Heart left ventricle (tissue), 16 donors: ENCODE results near the gene NAP1L4. TPM values are rescaled to one million over a fixed set of nuclear protein-coding genes. Genes with fewer than 3 reads are reported as not detected.

ENCODE experiments used
- ATAC-seq, 4 donors: fragments of 200-7000 bp; cut with Tn5 transposase; one replicate each; pipeline ENCODE4 v1.9.1; 2020 to 2022; ENCODE audit warnings: moderate library complexity in 4 of 4, mild to moderate bottlenecking in 3 of 4, moderate number of reproducible peaks in 1 of 4
- DNase-seq, 5 donors: peaks; one replicate each; pipeline ENCODE4 v3.0.0-alpha.2; 2020
- H3K27ac ChIP-seq, 12 donors: fragments of 200-600 bp; sonication (generic) in 4 of 12; one replicate each; pipeline versions ENCODE4 v1.5.0 to v1.8.0; 2016 to 2022; ENCODE audit warnings: mild to moderate bottlenecking in 2 of 12
- H3K27me3 ChIP-seq, 9 donors: fragments of 200-600 bp; sonication (generic) in 2 of 9; one replicate each; pipeline versions ENCODE4 v1.5.1 to v1.8.0; 2016 to 2022; ENCODE audit warnings: mild to moderate bottlenecking in 3 of 9
- H3K36me3 ChIP-seq, 9 donors: fragments of 200-600 bp; sonication (generic) in 2 of 9; one replicate each; pipeline versions ENCODE4 v1.5.0 to v1.8.0; 2018 to 2022; ENCODE audit warnings: mild to moderate bottlenecking in 2 of 9
- H3K4me1 ChIP-seq, 12 donors: fragments of 200-600 bp; sonication (generic) in 4 of 12; one replicate each; pipeline versions ENCODE4 v1.5.0 to v1.8.0; 2016 to 2022; ENCODE audit warnings: mild to moderate bottlenecking in 3 of 12
- H3K4me3 ChIP-seq, 12 donors: fragments of 200-600 bp; sonication (generic) in 4 of 12; one replicate each; pipeline versions ENCODE4 v1.5.0 to v1.8.0; 2017 to 2022; ENCODE audit warnings: mild to moderate bottlenecking in 9 of 12, moderate library complexity in 4 of 12
- H3K9me3 ChIP-seq, 12 donors: fragments of 200-600 bp; sonication (generic) in 4 of 12; one replicate each; pipeline versions ENCODE4 v1.5.0 to v1.8.0; 2016 to 2022; ENCODE audit warnings: mild to moderate bottlenecking in 1 of 12
- POLR2A ChIP-seq, 2 donors: fragments of 450-650 bp; IDR thresholded peaks; one replicate each; pipeline ENCODE4 v1.6.1; 2017; ENCODE audit warnings: antibody characterized with exemption in 2 of 2, mild to moderate bottlenecking in 2 of 2, moderate library complexity in 2 of 2
- WGBS, 4 donors: extraction: QIAGEN DNeasy Blood & Tissue Kit in 2 of 4; methylation state at CpG; one replicate each; pipeline versions ENCODE4 v1.1.5 to v1.1.7; 2013 to 2018; 5-methylcytosine and 5-hydroxymethylcytosine counted together
- intact Hi-C, 10 donors: fragments of 100-400 bp; cut with DNase I; formaldehyde crosslinking; loops; one replicate each; pipeline versions ENCODE4 v1.11.1 to v1.14.2; 2022
- polyA plus RNA-seq, 2 donors: library from polyadenylated mRNA; stranded (reverse); fragments of 200-250 nt; gene quantifications; one replicate each; pipeline ENCODE4 v1.2.3, GENCODE V29; 2013
- total RNA-seq, 9 donors: library from RNA; depleted of rRNA in 2 of 9; stranded (reverse); fragments of >200 nt in 2 of 9; fragmentation: NEBNext Ultra II Directional in 3 of 9; extraction: Animal tissue kit (Norgen Biotek cat#: 25700) in 3 of 9; gene quantifications; one replicate each; pipeline versions ENCODE4 v1.1.0 to v1.2.4, GENCODE V29; 2016 to 2023
- TF ChIP-seq, protein P1 (sequence below), 12 donors: fragments of 200-600 bp; sonication (generic) in 4 of 12; IDR thresholded peaks; one replicate each; pipeline versions ENCODE4 v1.5.0 to v1.8.0; 2018 to 2022; ENCODE audit warnings: antibody characterized with exemption in 12 of 12, mild to moderate bottlenecking in 5 of 12
- donor health status: ischemic (EF 13 %, LVEDD 7.1; RV severe dilation, severe dysfunction).
- donor health status: healthy with polysubstance abuse.
- donor health status: DM: no; HTN: yes; CAD: no.
- donor health status: DM: no; HTN: no; CAD: no.
- donor health status: ischemic (EF 25% LVEDD 6.9; RV normal size, moderate dysfunction).
- donor health status: ischemic (EF 25% LVEDD 5.7; RV mildly dilated, moderate dysfunction).
- donor health status: healthy.
- donor health status: DM: yes; HTN: yes; CAD: no.
- donor health status: ischemic (EF 35%, LVEDD 5.7; RV mildly dilated, moderate dysfunction).
- donor health status: nonischemic (EF 11% LVEDD 7.7; RV severe dilation, severe dysfunction).
- donor health status: DM: yes; HTN: yes; CAD: no.
- donor health status: PGD.
- donor health status: ischemic (EF 29% LVEDD 5.4; RV normal size, mild dysfunction).
- donor health status: nonischemic (EF 23%, LVEDD 6.1; RV moderate dilation, normal function).

NAP1L4 gene
- total and polyA plus RNA-seq, 11 donors = 119 to 216 (median 167) TPM

DNA sequence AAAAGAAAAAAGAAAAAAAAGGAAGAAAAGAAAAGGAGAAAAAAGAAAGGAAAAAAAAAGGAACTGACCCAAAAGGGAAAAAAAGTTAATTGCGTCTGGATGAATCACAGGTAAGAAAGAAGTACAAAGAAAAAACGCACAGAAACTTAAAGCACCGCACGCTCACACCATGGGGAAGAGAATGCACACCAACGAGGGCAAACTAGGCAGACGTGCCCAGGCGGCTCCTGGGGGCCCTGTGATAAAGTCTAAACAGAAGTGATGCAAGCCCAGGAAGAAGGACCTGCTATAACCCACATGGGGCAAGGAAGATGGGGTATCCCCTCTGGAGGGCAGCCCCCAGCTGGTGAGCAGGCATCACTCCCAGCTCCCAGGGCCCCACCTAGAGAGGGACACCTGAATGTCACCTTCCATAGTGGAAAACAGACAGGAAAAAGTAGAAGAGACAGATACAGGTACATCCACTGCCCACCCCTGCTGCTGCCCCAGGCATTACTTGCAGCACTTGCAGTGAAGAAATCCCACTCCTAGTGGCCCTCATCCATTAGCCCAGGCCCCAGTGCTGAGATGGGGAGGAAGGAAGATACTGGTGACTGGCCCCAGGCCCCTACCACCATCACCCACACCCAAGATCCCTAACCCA is 28.9 kb downstream of the NAP1L4 start:
- no peak for DNase-seq
- TF ChIP-seq, protein P1, sequence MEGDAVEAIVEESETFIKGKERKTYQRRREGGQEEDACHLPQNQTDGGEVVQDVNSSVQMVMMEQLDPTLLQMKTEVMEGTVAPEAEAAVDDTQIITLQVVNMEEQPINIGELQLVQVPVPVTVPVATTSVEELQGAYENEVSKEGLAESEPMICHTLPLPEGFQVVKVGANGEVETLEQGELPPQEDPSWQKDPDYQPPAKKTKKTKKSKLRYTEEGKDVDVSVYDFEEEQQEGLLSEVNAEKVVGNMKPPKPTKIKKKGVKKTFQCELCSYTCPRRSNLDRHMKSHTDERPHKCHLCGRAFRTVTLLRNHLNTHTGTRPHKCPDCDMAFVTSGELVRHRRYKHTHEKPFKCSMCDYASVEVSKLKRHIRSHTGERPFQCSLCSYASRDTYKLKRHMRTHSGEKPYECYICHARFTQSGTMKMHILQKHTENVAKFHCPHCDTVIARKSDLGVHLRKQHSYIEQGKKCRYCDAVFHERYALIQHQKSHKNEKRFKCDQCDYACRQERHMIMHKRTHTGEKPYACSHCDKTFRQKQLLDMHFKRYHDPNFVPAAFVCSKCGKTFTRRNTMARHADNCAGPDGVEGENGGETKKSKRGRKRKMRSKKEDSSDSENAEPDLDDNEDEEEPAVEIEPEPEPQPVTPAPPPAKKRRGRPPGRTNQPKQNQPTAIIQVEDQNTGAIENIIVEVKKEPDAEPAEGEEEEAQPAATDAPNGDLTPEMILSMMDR (IDR thresholded peaks at IDR 0.05) = no peak
- TF ChIP-seq POLR2A (IDR thresholded peaks at IDR 0.05) = no peak
- ATAC-seq = peak in 1 of 4 donors; percentile 9
- Histone ChIP-seq H3K4me1 (peaks cover 0 to 21% (median 2%) of the 10 kb centered on the region in 12 donors), H3K27me3 (no peaks in the 10 kb centered on the region), H3K36me3 (peaks cover 0 to 98% (median 85%) of the 10 kb centered on the region in 9 donors), H3K4me3 (no peak overlapping the region), H3K27ac (no peak overlapping the region), H3K9me3 (no peaks in the 10 kb centered on the region)
- WGBS, 4 donors = 88 to 95% (median 93%) methylated on average over 7 of the region's 7 CpGs
- intact Hi-C loops = no loop called here

DNA sequence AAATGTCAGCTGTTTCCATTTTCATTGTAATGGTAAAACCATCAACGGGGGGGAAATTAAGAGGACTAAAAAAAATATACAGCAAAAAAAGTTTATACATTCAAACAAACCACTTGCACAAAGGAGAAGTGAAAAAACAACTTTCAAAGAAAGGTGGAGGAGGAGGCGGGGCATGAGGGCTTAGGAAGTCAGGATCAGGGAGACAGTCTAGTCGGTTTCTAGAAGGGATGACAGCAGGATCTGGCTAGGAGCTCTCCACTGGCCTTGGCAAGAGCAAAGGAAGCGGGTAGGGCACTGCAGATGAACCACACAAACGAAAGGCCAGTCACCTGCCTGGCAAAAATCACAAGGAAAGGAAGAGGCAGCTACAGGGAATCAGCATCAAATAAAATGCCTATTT is 31.0 kb downstream of the NAP1L4 start:
- no peak for TF ChIP-seq POLR2A (IDR thresholded peaks at IDR 0.05)
- TF ChIP-seq, protein P1 (IDR thresholded peaks at IDR 0.05) = no peak
- ATAC-seq = no peak
- H3K4me3 ChIP-seq = no peak overlapping the region
- no peaks in the 10 kb centered on the region for H3K9me3 ChIP-seq
- DNase-seq = no peak
- no peak overlapping the region for H3K27ac ChIP-seq
- H3K27me3 ChIP-seq = no peaks in the 10 kb centered on the region
- intact Hi-C loops = no loop called here
- 70 to 74% (median 74%) methylated on average over 5 of the region's 5 CpGs for WGBS, 4 donors
- peaks cover 0 to 21% (median 2%) of the 10 kb centered on the region in 12 donors for H3K4me1 ChIP-seq
- peaks cover 0 to 98% (median 85%) of the 10 kb centered on the region in 9 donors for H3K36me3 ChIP-seq

DNA sequence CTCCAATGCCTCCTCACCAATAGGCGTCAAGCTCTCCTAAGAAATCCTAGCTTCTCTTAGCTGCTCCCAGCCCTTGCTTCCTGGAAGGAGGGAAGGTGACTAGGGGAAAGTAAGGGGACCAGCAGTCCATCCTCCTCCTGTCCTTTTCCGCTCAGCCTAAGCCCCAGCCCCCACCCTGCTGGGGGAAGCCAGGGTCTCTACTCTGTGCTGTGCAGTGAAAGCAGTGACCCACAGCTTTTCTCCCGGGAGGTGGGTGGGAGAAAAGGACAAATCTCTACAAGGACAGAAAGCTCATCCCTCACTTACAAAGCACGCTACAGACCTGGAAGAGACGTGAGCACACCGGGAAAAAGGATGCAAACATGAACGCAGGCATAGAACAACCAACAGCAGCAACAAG is 32.0 kb downstream of the NAP1L4 start:
- Histone ChIP-seq H3K4me1 (peaks cover 0 to 21% (median 2%) of the 10 kb centered on the region in 12 donors), H3K36me3 (peaks cover 0 to 98% (median 85%) of the 10 kb centered on the region in 9 donors), H3K4me3 (no peak overlapping the region), H3K27me3 (no peaks in the 10 kb centered on the region), H3K27ac (peak overlapping the region in 3 of 12 donors; percentile 1 to 50 (median 30)), H3K9me3 (no peaks in the 10 kb centered on the region)
- peak in 2 of 4 donors; percentile 14 to 27 for ATAC-seq
- DNase-seq = no peak
- 79 to 85% (median 83%) methylated on average over 7 of the region's 7 CpGs for WGBS, 4 donors
- TF ChIP-seq POLR2A (IDR thresholded peaks at IDR 0.05) = no peak
- intact Hi-C loops = no loop called here

DNA sequence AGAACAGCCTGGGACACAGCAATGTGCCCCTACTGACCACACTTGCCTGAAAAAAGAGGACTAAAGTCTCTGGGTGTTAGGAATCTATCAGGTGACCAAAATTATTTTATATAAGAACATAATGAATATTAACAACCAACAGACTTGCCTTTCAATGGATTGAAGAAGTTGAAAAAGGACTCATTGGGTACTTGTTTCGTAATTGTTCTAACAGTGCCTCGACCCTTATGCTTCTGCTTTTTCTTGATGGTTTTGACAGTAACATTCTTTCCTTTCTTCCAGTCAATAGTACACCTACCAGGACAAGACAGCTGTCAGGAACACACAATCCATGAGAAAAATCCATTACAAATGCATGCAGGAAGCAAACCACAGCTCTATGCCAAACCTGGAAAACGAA is 33.9 kb downstream of the NAP1L4 start:
- ATAC-seq = no peak
- TF ChIP-seq, protein P1 (IDR thresholded peaks at IDR 0.05) = no peak
- no peak for TF ChIP-seq POLR2A (IDR thresholded peaks at IDR 0.05)

More for the DNA sequence above, 33.9 kb downstream of the NAP1L4 start:
- Histone ChIP-seq H3K27me3 (no peaks in the 10 kb centered on the region), H3K4me3 (no peak overlapping the region), H3K9me3 (no peaks in the 10 kb centered on the region), H3K4me1 (peaks cover 0 to 18% (median 2%) of the 10 kb centered on the region in 12 donors), H3K27ac (no peak overlapping the region), H3K36me3 (peaks cover 0 to 98% (median 85%) of the 10 kb centered on the region in 9 donors)
- intact Hi-C loops = no loop called here
- WGBS, 4 donors = 82 to 94% (median 86%) methylated on average over 3 of the region's 3 CpGs
- DNase-seq = no peak
